ENCODE results near the gene PDPR. TPM values are rescaled to one million over a fixed set of nuclear protein-coding genes. Genes with fewer than 3 reads are reported as not detected.
"Not testable (repeated sequence)": the region's sequence is repeated elsewhere in the genome, so short reads cannot be mapped to it uniquely, and the experiment has no call there.

The PDPR gene
- polyA plus RNA-seq, 1 donor (not counting 4 experiments of a cell fraction or from before 2014, with no cell fraction given): 19.8 TPM

DNA sequence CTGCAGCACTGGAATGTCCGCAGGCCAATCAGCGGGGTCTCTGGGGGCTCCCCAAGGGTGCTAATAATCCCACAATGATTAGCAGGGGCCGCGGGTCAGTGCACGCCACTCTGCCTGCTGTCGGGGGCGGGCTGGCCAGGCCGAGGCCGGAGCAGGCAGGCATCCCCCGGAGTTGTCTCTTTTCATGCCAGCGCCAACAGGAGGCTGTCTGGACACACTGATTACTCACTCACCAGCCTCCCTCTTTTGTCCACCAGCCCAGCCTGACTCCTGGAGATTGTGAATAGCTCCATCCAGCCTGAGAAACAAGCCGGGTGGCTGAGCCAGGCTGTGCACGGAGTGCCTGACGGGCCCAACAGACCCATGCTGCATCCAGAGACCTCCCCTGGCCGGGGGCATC is 59.8 kb downstream of the PDPR start:
- H3K4me2 ChIP-seq (ENCODE audit: control insufficient read depth, extremely low read depth, insufficient read depth, low read depth, low read length); H3K9ac ChIP-seq (ENCODE audit: control insufficient read depth, extremely low read depth, insufficient read depth, low read length); FAIRE-seq; H3K27me3 ChIP-seq (ENCODE audit: control insufficient read depth, extremely low read depth, insufficient read depth, low read length); H2AFZ ChIP-seq (ENCODE audit: control insufficient read depth, low read length); H3K4me3 ChIP-seq (ENCODE audit: control insufficient read depth in 2 of 3, extremely low read depth in 1 of 3, insufficient read depth in 2 of 3, low read depth in 1 of 3, low read length in 3 of 3); dilution Hi-C loops (cut with MboI; ENCODE audit: extremely low pct_ligation_motif_present, low sequenced_read_pairs); H3K9me3 ChIP-seq (ENCODE audit: control insufficient read depth, low read depth, low read length); H3K4me1 ChIP-seq (ENCODE audit: control insufficient read depth, extremely low read depth, insufficient read depth, low read length); H3K36me3 ChIP-seq (ENCODE audit: control insufficient read depth in 2 of 2, extremely low read depth in 1 of 2, insufficient read depth in 2 of 2, low read length in 2 of 2); H3K79me2 ChIP-seq (ENCODE audit: control insufficient read depth, insufficient read depth, low read length); DNase-seq (ENCODE audit: low read depth, low spot score); H3K9me1 ChIP-seq (ENCODE audit: control insufficient read depth, extremely low read depth, insufficient read depth, low read length); H3K27ac ChIP-seq (ENCODE audit: control insufficient read depth, insufficient read depth, low read length); H4K20me1 ChIP-seq (ENCODE audit: control insufficient read depth, extremely low read depth, insufficient read depth, low read length): not testable (repeated sequence)

DNA sequence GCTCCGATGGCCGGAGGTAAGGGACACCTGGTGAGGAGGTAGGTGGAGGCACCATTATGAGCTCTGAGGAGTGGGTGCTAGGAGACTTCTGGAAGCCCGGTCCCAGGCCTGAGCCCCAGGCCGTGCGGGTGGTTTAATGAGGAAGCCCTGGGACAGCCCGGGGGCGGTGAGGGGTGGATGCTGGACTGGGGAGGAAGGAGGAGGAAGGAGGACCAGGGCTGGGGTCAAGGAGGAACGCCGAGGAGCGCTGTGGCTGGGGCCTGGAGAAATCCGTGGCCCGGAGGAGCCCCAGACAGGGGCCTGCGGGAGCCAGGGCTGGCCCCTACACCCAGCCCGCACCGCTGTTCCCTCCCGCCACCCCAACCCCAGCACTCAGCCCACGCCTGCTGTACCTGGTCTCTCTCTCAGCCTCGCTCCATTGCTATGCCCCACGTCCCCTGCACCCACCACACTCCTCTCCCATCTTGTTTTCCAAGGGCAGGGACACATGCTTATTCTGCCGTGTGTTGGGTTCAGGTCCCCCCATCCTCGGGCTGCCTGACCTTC is 60.3 kb downstream of the PDPR start:
- H3K4me1 ChIP-seq (ENCODE audit: control insufficient read depth, extremely low read depth, insufficient read depth, low read length); dilution Hi-C loops (cut with MboI; ENCODE audit: extremely low pct_ligation_motif_present, low sequenced_read_pairs); FAIRE-seq; H3K4me3 ChIP-seq (ENCODE audit: control insufficient read depth in 2 of 3, extremely low read depth in 1 of 3, insufficient read depth in 2 of 3, low read depth in 1 of 3, low read length in 3 of 3); H3K4me2 ChIP-seq (ENCODE audit: control insufficient read depth, extremely low read depth, insufficient read depth, low read depth, low read length); H3K9me1 ChIP-seq (ENCODE audit: control insufficient read depth, extremely low read depth, insufficient read depth, low read length); H4K20me1 ChIP-seq (ENCODE audit: control insufficient read depth, extremely low read depth, insufficient read depth, low read length); H3K9ac ChIP-seq (ENCODE audit: control insufficient read depth, extremely low read depth, insufficient read depth, low read length); DNase-seq (ENCODE audit: low read depth, low spot score); H3K9me3 ChIP-seq (ENCODE audit: control insufficient read depth, low read depth, low read length); H3K36me3 ChIP-seq (ENCODE audit: control insufficient read depth in 2 of 2, extremely low read depth in 1 of 2, insufficient read depth in 2 of 2, low read length in 2 of 2); H3K27me3 ChIP-seq (ENCODE audit: control insufficient read depth, extremely low read depth, insufficient read depth, low read length); H2AFZ ChIP-seq (ENCODE audit: control insufficient read depth, low read length); H3K79me2 ChIP-seq (ENCODE audit: control insufficient read depth, insufficient read depth, low read length); H3K27ac ChIP-seq (ENCODE audit: control insufficient read depth, insufficient read depth, low read length): not testable (repeated sequence)

DNA sequence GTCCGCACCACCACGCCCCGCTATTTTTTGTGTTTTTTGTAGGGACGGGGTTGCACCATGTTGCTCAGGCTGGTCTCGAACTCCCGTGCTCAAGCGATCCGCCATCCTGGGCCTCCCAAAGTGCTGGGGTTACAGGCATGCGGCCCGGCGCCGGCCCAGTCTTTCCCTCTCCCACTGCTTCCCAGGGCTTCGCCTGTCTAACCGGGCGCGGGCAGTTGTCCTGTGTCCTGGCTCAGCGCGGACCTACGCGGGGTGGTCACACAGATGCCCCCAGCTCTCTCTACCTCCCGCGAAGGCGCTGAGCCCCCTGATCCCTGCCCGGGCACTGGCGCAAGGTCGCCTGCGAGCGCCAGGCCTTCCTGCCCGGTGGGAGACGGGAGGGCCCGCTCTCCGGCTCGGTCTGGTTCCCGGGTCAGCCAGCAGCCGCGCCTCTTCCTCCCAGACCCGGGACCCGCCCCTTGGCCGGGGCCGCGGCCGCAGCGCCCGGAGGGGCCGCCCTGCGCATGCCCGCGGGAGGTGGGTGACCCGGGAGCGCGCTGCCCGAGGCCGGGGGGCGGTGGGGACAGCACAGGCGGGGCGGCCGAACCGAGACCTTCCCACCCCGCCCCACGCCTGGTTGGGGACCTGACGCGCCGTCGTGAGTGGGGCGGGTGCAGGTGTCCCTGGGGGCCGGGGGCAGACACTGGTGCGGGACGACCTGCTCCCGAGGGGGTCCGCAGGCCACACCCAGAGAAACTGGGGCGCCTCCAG is 73.9 kb downstream of the PDPR start:
- H3K79me2 ChIP-seq (ENCODE audit: control insufficient read depth, insufficient read depth, low read length); H3K9ac ChIP-seq (ENCODE audit: control insufficient read depth, extremely low read depth, insufficient read depth, low read length); H3K36me3 ChIP-seq (ENCODE audit: control insufficient read depth in 2 of 2, extremely low read depth in 1 of 2, insufficient read depth in 2 of 2, low read length in 2 of 2); H3K4me1 ChIP-seq (ENCODE audit: control insufficient read depth, extremely low read depth, insufficient read depth, low read length); H3K4me3 ChIP-seq (ENCODE audit: control insufficient read depth in 2 of 3, extremely low read depth in 1 of 3, insufficient read depth in 2 of 3, low read depth in 1 of 3, low read length in 3 of 3); H3K9me3 ChIP-seq (ENCODE audit: control insufficient read depth, low read depth, low read length); H3K4me2 ChIP-seq (ENCODE audit: control insufficient read depth, extremely low read depth, insufficient read depth, low read depth, low read length); H3K27me3 ChIP-seq (ENCODE audit: control insufficient read depth, extremely low read depth, insufficient read depth, low read length); DNase-seq (ENCODE audit: low read depth, low spot score); FAIRE-seq; dilution Hi-C loops (cut with MboI; ENCODE audit: extremely low pct_ligation_motif_present, low sequenced_read_pairs); H4K20me1 ChIP-seq (ENCODE audit: control insufficient read depth, extremely low read depth, insufficient read depth, low read length); H3K9me1 ChIP-seq (ENCODE audit: control insufficient read depth, extremely low read depth, insufficient read depth, low read length); H3K27ac ChIP-seq (ENCODE audit: control insufficient read depth, insufficient read depth, low read length); H2AFZ ChIP-seq (ENCODE audit: control insufficient read depth, low read length): not testable (repeated sequence)

DNA sequence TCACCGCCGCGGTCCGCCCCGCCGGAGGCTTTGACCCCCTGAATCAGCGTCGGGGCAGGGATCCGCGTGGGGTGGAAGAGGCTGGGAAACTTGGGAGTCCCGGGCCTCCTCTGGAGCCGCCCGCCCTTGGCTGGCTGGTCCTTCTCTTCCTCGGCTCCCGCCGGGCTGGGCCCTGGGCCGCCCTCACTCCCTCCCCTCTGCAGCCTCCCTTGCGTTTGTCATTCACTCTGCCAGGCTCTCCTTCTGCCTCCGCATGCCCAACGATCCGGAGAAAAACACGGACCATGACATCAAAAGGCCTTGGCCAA is 74.4 kb downstream of the PDPR start:
- H2AFZ ChIP-seq (ENCODE audit: control insufficient read depth, low read length); H3K27ac ChIP-seq (ENCODE audit: control insufficient read depth, insufficient read depth, low read length); H3K27me3 ChIP-seq (ENCODE audit: control insufficient read depth, extremely low read depth, insufficient read depth, low read length); H3K9ac ChIP-seq (ENCODE audit: control insufficient read depth, extremely low read depth, insufficient read depth, low read length); DNase-seq (ENCODE audit: low read depth, low spot score); H3K4me1 ChIP-seq (ENCODE audit: control insufficient read depth, extremely low read depth, insufficient read depth, low read length); dilution Hi-C loops (cut with MboI; ENCODE audit: extremely low pct_ligation_motif_present, low sequenced_read_pairs); H3K36me3 ChIP-seq (ENCODE audit: control insufficient read depth in 2 of 2, extremely low read depth in 1 of 2, insufficient read depth in 2 of 2, low read length in 2 of 2); H3K9me1 ChIP-seq (ENCODE audit: control insufficient read depth, extremely low read depth, insufficient read depth, low read length); FAIRE-seq; H3K79me2 ChIP-seq (ENCODE audit: control insufficient read depth, insufficient read depth, low read length); H3K4me3 ChIP-seq (ENCODE audit: control insufficient read depth in 2 of 3, extremely low read depth in 1 of 3, insufficient read depth in 2 of 3, low read depth in 1 of 3, low read length in 3 of 3); H3K4me2 ChIP-seq (ENCODE audit: control insufficient read depth, extremely low read depth, insufficient read depth, low read depth, low read length); H3K9me3 ChIP-seq (ENCODE audit: control insufficient read depth, low read depth, low read length); H4K20me1 ChIP-seq (ENCODE audit: control insufficient read depth, extremely low read depth, insufficient read depth, low read length): not testable (repeated sequence)

DNA sequence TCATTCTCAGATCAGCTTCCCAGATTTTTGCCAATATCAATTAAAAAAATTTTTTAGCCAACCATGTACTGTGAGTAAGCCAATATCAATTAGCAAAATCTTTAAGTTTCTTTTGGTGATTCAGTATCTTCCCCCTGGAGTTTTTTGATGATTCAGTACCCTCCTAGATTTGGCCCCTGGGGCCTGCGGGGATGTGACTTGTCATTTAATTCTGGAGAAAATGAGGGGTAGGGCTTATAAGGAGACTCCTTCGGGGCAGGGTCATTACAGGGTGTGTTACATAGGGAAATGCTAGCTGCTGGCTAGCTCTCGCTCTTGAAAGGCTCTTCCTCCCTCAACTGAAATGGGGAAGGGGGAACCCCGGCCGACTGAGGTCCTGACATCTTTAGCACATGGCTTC is 76.4 kb downstream of the PDPR start:
- H3K4me2 ChIP-seq (ENCODE audit: control insufficient read depth, extremely low read depth, insufficient read depth, low read depth, low read length); H4K20me1 ChIP-seq (ENCODE audit: control insufficient read depth, extremely low read depth, insufficient read depth, low read length); H3K79me2 ChIP-seq (ENCODE audit: control insufficient read depth, insufficient read depth, low read length); H3K4me3 ChIP-seq (ENCODE audit: control insufficient read depth in 2 of 3, extremely low read depth in 1 of 3, insufficient read depth in 2 of 3, low read depth in 1 of 3, low read length in 3 of 3); H3K36me3 ChIP-seq (ENCODE audit: control insufficient read depth in 2 of 2, extremely low read depth in 1 of 2, insufficient read depth in 2 of 2, low read length in 2 of 2); H3K9me1 ChIP-seq (ENCODE audit: control insufficient read depth, extremely low read depth, insufficient read depth, low read length); H3K4me1 ChIP-seq (ENCODE audit: control insufficient read depth, extremely low read depth, insufficient read depth, low read length); DNase-seq (ENCODE audit: low read depth, low spot score); H3K27ac ChIP-seq (ENCODE audit: control insufficient read depth, insufficient read depth, low read length); H3K9ac ChIP-seq (ENCODE audit: control insufficient read depth, extremely low read depth, insufficient read depth, low read length); H3K9me3 ChIP-seq (ENCODE audit: control insufficient read depth, low read depth, low read length); H3K27me3 ChIP-seq (ENCODE audit: control insufficient read depth, extremely low read depth, insufficient read depth, low read length); H2AFZ ChIP-seq (ENCODE audit: control insufficient read depth, low read length); FAIRE-seq; dilution Hi-C loops (cut with MboI; ENCODE audit: extremely low pct_ligation_motif_present, low sequenced_read_pairs): not testable (repeated sequence)

All from keratinocyte (primary cell).